Skeletal muscle tissue (tissue), 4 donors: ENCODE measurements around the gene PPM1M. TPM values are rescaled to one million over a fixed set of nuclear protein-coding genes. Genes with fewer than 3 reads are reported as not detected.
A peak's percentile ranks its signal among the peaks of the same experiment; 100 is the strongest.
"Not testable (repeated sequence)": the region's sequence is repeated elsewhere in the genome, so short reads cannot be mapped to it uniquely, and the experiment has no call there.

Experiments used
- H3K27ac ChIP-seq: one replicate; pipeline ENCODE4 v1.7.0; 2013; ENCODE audit warnings: mild to moderate bottlenecking, low read depth, low read length, inconsistent platforms
- H3K27me3 ChIP-seq, 3 donors: one replicate each; pipeline ENCODE4 v1.7.0; 2013; ENCODE audit warnings: low read length in 3 of 3; ENCODE audit not compliant: control insufficient read depth in 3 of 3, insufficient read depth in 3 of 3
- H3K36me3 ChIP-seq, 3 donors: one replicate each; pipeline ENCODE4 v1.7.0; 2013; ENCODE audit warnings: low read length in 3 of 3; ENCODE audit not compliant: control insufficient read depth in 3 of 3, insufficient read depth in 3 of 3
- H3K4me1 ChIP-seq, 3 donors: one replicate each; pipeline ENCODE4 v1.7.0; 2013; ENCODE audit warnings: low read length in 3 of 3, mild to moderate bottlenecking in 3 of 3; ENCODE audit not compliant: control insufficient read depth in 3 of 3, insufficient read depth in 3 of 3
- H3K4me3 ChIP-seq, 3 donors: one replicate each; pipeline ENCODE4 v1.7.0; 2013; ENCODE audit warnings: low read length in 3 of 3
- H3K9ac ChIP-seq, 3 donors: one replicate each; pipeline ENCODE4 v1.7.0; 2013; ENCODE audit warnings: low read length in 3 of 3, mild to moderate bottlenecking in 3 of 3, moderate library complexity in 2 of 3, low read depth in 1 of 3
- H3K9me3 ChIP-seq, 3 donors: one replicate each; pipeline ENCODE4 v1.7.0; 2013; ENCODE audit warnings: low read length in 3 of 3; ENCODE audit not compliant: control insufficient read depth in 3 of 3
- total RNA-seq: library from RNA; depleted of rRNA; stranded (reverse); fragments of >200 nt; gene quantifications from one replicate; pipeline ENCODE4 v1.2.3, GENCODE V29; 2014
- donor health status: Osteomylitis.

PPM1M gene
- total RNA-seq, 1 donor from 2014 or later = 8.4 TPM

GRCh38 chr3:52280050-52280461, 34.5 kb downstream of the PPM1M start:
- Histone ChIP-seq H3K9me3 (no peaks in the 10 kb centered on the region), H3K36me3 (peaks cover 0 to 6% (median 0%) of the 10 kb centered on the region in 3 donors), H3K4me3 (no peak overlapping the region), H3K4me1 (peaks cover 16 to 37% (median 33%) of the 10 kb centered on the region in 3 donors), H3K27me3 (no peaks in the 10 kb centered on the region), H3K27ac (peak overlapping the region; percentile 96), H3K9ac (no peak overlapping the region)

DNA sequence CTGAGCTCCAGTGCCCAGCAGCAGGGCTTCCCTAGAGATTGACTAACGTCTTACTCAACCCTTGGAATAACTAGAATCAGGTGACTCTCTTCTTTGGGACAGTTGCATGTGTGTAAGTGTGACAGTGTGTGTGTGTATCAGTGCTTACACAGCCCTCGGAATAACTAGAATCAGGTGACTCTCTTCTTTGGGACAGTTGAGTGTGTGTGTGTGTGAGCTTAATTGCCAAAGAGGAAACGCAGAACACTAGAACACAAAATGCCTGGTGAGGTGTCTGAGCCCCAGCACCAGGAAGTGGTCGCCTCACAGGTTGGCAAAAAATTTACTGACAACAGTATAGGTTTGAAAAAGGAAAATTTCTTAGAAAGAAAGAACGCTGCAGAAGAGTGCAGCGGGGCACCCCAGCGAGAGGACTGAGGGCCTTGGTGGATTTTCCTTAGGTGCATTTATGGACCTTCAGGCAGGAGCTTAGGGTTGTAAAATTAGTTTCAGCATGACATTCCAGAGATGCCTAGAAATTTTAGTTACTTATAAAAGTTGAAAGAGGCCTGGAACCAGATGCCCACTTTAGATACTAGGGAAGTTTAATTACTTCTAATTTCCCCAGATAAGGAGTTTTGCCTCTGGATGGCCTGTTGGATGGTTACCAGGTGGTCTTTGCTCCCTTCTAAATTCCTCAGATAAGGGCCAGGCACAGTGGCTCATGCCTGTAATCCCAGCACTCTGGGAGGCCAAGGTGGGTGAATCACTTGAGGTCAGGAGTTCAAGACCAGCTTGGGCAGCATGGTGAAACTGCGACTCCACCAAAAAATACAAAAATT, 36.6 kb downstream of the PPM1M start:
- no peak overlapping the region for H3K27ac ChIP-seq
- H3K36me3 ChIP-seq = peaks cover 0 to 3% (median 0%) of the 10 kb centered on the region in 3 donors
- H3K4me3 ChIP-seq = no peak overlapping the region
- H3K4me1 ChIP-seq = peaks cover 9 to 26% (median 21%) of the 10 kb centered on the region in 3 donors
- H3K9ac ChIP-seq = no peak overlapping the region
- H3K27me3 ChIP-seq = no peaks in the 10 kb centered on the region
- no peaks in the 10 kb centered on the region for H3K9me3 ChIP-seq

DNA sequence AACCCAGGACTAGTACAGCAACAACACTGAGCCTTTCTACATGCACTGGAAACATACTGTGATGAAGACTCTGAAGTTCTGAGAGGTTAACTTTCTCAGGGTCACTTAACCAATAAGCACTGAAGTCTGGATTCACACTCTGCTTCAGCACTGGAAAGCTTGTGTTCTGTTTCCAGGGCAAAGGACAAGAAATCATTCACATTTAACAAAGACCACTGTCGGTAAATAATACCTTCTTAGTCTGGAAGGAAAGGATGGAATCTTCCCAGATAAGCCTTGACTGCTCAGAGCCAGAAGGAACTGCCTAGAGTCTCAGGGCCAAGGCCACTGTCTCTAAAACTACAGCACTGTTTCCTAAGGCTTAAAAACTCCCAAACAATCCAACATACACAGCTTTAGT, 37.7 kb downstream of the PPM1M start:
- H3K36me3 ChIP-seq = peaks cover 0 to 3% (median 0%) of the 10 kb centered on the region in 3 donors
- no peaks in the 10 kb centered on the region for H3K27me3 ChIP-seq
- H3K4me3 ChIP-seq = no peak overlapping the region
- H3K9me3 ChIP-seq = no peaks in the 10 kb centered on the region
- H3K9ac ChIP-seq = no peak overlapping the region
- no peak overlapping the region for H3K27ac ChIP-seq
- H3K4me1 ChIP-seq = peaks cover 10 to 26% (median 20%) of the 10 kb centered on the region in 3 donors

DNA sequence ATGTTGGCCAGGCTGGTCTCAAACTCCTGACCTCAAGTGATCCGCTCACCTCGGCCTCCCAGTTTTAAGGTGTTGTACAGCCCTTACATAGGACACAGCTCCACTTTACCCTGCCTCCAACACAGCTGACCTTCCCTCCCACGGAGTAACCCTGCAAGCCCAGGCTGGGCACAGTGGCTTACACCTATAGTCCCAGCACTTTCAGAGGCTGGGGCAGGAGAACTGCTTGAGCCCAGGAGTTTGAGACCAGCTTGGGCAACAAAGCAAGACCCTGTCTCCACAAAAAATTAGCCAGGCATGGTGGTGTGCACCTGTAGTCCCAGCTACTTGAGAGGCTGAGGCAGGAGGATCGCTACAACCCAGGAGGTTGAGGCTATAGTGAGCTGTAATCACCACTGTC, 38.5 kb downstream of the PPM1M start:
- not testable (repeated sequence) for H3K9me3 ChIP-seq, H3K36me3 ChIP-seq, H3K27me3 ChIP-seq, H3K9ac ChIP-seq, H3K4me3 ChIP-seq, H3K27ac ChIP-seq
- H3K4me1 ChIP-seq = peaks cover 14 to 33% (median 25%) of the 10 kb centered on the region in 3 donors

DNA sequence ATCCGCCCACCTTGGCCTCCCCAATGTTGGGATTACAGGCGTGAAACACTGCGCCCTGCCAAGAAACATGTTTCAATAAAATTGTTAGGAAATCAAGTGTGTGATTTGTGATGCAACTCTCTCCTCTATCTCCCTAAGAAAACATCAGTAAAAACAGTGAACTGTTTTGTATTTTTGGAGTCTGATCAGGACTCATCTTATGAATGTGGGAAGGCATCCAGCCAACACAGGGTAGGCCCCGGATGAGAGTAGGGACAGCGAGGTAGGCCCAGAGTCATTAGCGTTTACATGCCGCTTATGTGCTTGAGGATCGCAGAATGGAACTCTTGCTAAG, 41.2 kb downstream of the PPM1M start:
- peak overlapping the region; percentile 96 to 99 (median 99) for H3K4me3 ChIP-seq
- H3K4me1 ChIP-seq = peaks cover 10 to 25% (median 11%) of the 10 kb centered on the region in 3 donors
- H3K27ac ChIP-seq = peak overlapping the region; percentile 100
- no peaks in the 10 kb centered on the region for H3K27me3 ChIP-seq
- H3K36me3 ChIP-seq = peaks cover 0 to 9% (median 4%) of the 10 kb centered on the region in 3 donors
- no peaks in the 10 kb centered on the region for H3K9me3 ChIP-seq
- peak overlapping the region; percentile 98 to 100 (median 99) for H3K9ac ChIP-seq

DNA sequence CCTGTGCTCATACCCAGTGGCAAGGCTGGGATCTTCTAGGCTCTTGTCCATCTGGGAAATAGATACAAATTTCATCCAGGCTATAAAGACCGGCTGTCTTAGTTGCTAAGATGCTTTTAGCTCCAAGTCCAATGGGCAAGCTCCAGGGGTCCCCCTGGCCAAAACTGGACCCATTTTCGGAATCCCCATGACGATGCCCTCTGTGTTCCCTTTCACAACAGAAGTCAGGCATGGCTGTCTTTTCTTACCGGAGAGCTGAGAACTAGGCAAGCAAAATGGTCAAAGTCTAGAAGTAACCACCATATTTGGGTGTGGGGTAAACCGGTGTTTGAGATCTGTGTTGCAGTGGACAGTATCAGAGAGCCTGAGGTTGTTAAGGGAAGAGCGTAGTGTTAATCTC, 43.1 kb downstream of the PPM1M start:
- Histone ChIP-seq H3K4me3 (peak overlapping the region; percentile 96 to 99 (median 99)), H3K27me3 (no peaks in the 10 kb centered on the region), H3K9me3 (no peaks in the 10 kb centered on the region), H3K36me3 (peaks cover 11 to 26% (median 19%) of the 10 kb centered on the region in 3 donors), H3K9ac (peak overlapping the region in 1 of 3 donors; percentile 98), H3K27ac (no peak overlapping the region), H3K4me1 (peaks cover 10 to 25% (median 11%) of the 10 kb centered on the region in 3 donors)

DNA sequence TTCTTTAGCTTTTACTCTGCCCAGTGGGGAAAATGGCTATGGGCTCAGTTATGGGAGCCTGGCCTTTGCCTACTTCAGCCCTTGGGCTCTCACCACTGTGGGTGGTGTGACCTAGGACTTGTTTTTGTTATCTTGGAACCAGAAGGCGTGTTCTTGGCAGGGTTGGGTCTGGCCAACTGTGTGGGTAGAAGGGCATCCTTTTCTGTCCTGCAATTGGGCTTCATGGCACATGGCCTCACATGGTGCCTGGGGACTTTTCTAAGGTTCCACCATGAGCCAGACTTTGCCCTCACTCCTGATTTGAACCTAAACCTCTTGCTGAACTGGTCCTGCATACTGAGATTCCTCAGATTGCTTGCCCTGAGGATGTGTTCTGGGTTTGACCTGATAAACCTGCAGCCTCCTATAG, 43.8 kb downstream of the PPM1M start:
- Histone ChIP-seq H3K27me3 (no peaks in the 10 kb centered on the region), H3K4me1 (peaks cover 10 to 25% (median 11%) of the 10 kb centered on the region in 3 donors), H3K27ac (no peak overlapping the region), H3K9me3 (no peaks in the 10 kb centered on the region), H3K36me3 (peaks cover 11 to 27% (median 19%) of the 10 kb centered on the region in 3 donors), H3K9ac (no peak overlapping the region), H3K4me3 (no peak overlapping the region)

- peaks cover 11 to 23% (median 19%) of the 10 kb centered on the region in 3 donors for H3K36me3 ChIP-seq
- H3K9me3 ChIP-seq = no peaks in the 10 kb centered on the region
- H3K4me1 ChIP-seq = peaks cover 10 to 25% (median 11%) of the 10 kb centered on the region in 3 donors
- no peak overlapping the region for H3K9ac ChIP-seq
- H3K27ac ChIP-seq = no peak overlapping the region
- H3K27me3 ChIP-seq = no peaks in the 10 kb centered on the region
- H3K4me3 ChIP-seq = no peak overlapping the region
Observed at GRCh38 chr3:52289747-52290595, 44.4 kb downstream of the PPM1M start.

DNA sequence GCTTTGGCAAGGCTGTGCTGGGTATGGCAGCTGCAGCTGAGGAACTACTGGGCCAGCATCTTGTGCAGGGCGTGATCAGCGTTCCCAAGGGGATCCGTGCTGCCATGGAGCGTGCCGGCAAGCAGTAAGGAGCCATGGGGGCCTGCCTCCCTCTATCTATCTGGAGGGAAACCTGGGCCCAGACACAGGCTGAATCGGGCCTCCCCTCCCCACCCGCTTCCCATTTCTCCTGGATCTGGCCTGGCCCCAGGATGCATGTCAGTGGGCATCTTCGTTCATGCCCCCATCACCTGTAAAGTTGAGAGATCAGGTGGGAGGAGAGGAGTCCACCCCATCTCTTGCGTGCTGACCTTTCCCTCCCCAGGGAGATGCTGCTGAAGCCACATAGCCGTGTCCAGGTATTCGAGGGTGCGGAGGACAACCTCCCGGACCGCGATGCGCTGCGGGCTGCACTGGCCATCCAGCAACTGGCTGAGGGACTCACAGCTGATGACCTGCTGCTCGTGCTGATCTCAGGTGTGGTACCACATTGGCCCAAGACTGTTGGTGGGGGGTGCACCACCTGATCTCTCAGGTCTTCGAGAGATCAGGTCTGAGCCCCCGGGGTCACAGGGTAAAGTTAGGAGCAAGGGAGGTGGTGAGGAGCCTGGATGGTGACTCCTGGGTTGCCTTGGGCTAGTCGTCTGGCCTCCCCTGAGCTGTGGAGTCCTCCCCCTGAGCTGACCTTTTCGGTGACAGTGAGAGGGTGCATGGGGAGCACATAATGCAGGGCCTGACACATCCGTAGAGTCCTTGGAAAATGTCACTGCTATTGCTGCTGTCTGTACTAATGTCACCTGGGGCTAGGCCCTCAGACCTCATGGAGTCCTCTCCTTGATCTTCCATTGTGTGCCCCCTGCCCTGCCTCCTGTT, 45.3 kb downstream of the PPM1M start:
- no peak overlapping the region for H3K27ac ChIP-seq
- no peaks in the 10 kb centered on the region for H3K27me3 ChIP-seq
- H3K9me3 ChIP-seq = no peaks in the 10 kb centered on the region
- no peak overlapping the region for H3K4me3 ChIP-seq
- H3K4me1 ChIP-seq = peaks cover 10 to 25% (median 11%) of the 10 kb centered on the region in 3 donors
- peaks cover 11 to 23% (median 20%) of the 10 kb centered on the region in 3 donors for H3K36me3 ChIP-seq
- H3K9ac ChIP-seq = no peak overlapping the region
